HT-29 (cell line): Measurements from ENCODE around the gene POLR3H. TPM values are rescaled to one million over a fixed set of nuclear protein-coding genes. Genes with fewer than 3 reads are reported as not detected.
"Not testable (repeated sequence)": the region's sequence is repeated elsewhere in the genome, so short reads cannot be mapped to it uniquely, and the experiment has no call there.

ENCODE experiments used
- DNase-seq: peaks from one replicate; pipeline ENCODE4 v3.0.0-alpha.2; 2015; ENCODE audit warnings: low spot score
- total RNA-seq: library from RNA; depleted of rRNA; stranded (reverse); fragments of >200 nt; shearing (Covaris generic); gene quantifications from 2 replicates; pipeline ENCODE4 v1.2.3, GENCODE V29; 2014

The POLR3H gene
- total RNA-seq, 1 experiment from 2014 or later = 32.5 TPM

- DNase-seq = no peak
These were observed 20.3 kb upstream of the POLR3H start for GRCh38 chr22:41564563-41564962.

GRCh38 chr22:41563051-41563711, 18.9 kb upstream of the POLR3H start:
- DNase-seq = no peak

GRCh38 chr22:41562461-41562860, 18.2 kb upstream of the POLR3H start:
- no peak for DNase-seq

- DNase-seq = no peak
These were observed 17.5 kb upstream of the POLR3H start for GRCh38 chr22:41561788-41562187.

GRCh38 chr22:41561335-41561734, 17.1 kb upstream of the POLR3H start:
- DNase-seq = no peak

GRCh38 chr22:41560095-41560471, 15.8 kb upstream of the POLR3H start:
- no peak for DNase-seq

- DNase-seq = not testable (repeated sequence)
These were observed 14.0 kb upstream of the POLR3H start for GRCh38 chr22:41558241-41558630.

- no peak for DNase-seq
These were observed 13.4 kb upstream of the POLR3H start for GRCh38 chr22:41557401-41558240.

GRCh38 chr22:41556561-41556960, 12.3 kb upstream of the POLR3H start:
- DNase-seq = no peak

- DNase-seq = no peak
These were observed 11.2 kb upstream of the POLR3H start for GRCh38 chr22:41555325-41555982.

- no peak for DNase-seq
These were observed 7.8 kb upstream of the POLR3H start for GRCh38 chr22:41551877-41552582.

GRCh38 chr22:41550952-41551491, 6.8 kb upstream of the POLR3H start:
- no peak for DNase-seq

GRCh38 chr22:41548830-41549211, 4.6 kb upstream of the POLR3H start:
- DNase-seq = no peak

- no peak for DNase-seq
These were observed 604 bp upstream of the POLR3H start for GRCh38 chr22:41544671-41545476.

GRCh38 chr22:41542224-41542623, 2.0 kb downstream of the POLR3H start:
- no peak for DNase-seq

GRCh38 chr22:41541484-41541883, 2.8 kb downstream of the POLR3H start:
- no peak for DNase-seq

GRCh38 chr22:41540365-41540764, 3.9 kb downstream of the POLR3H start:
- DNase-seq = no peak

- DNase-seq = no peak
These were observed 4.3 kb downstream of the POLR3H start for GRCh38 chr22:41540006-41540315.

GRCh38 chr22:41539146-41540005, 4.9 kb downstream of the POLR3H start:
- DNase-seq = no peak

- DNase-seq = no peak
These were observed 5.7 kb downstream of the POLR3H start for GRCh38 chr22:41538583-41538982.
